HCT116 (cell line): Measurements from ENCODE around the gene GTF2IRD1. TPM values are rescaled to one million over a fixed set of nuclear protein-coding genes. Genes with fewer than 3 reads are reported as not detected.

Source experiments
- ATAC-seq: fragments of 200-7000 bp; cut with Tn5 transposase; 2 replicates; pipeline ENCODE4 v1.9.1; 2020; ENCODE audit warnings: mild to moderate bottlenecking, moderate library complexity
- BruUV-seq: library from RNA; stranded (reverse); fragments of 400-500 nt; replicated peaks from 2 replicates; lab custom pipeline; 2021; lab: Mats Ljungman, UMichigan
- CTCF ChIA-PET: fragments of 300-600 bp; sonication (Branson Sonifier 250); formaldehyde crosslinking; loops from one replicate; lab custom pipeline; 2021; ENCODE audit warnings: antibody characterized with exemption; lab: Charles Lee
- POLR2A ChIA-PET: fragments of 300-600, 350-600 bp; sonication (Branson Sonifier 250); formaldehyde crosslinking; loops from one replicate; lab custom pipeline; 2021; ENCODE audit warnings: antibody characterized with exemption; lab: Charles Lee
- RAD21 ChIA-PET, 2 experiments: fragments of 300-600 bp; sonication (Branson Sonifier 250); formaldehyde crosslinking; loops; one replicate each; lab custom pipeline; 2023; ENCODE audit warnings: low total read pairs in 2 of 2; ENCODE audit not compliant: uncharacterized antibody in 2 of 2, unreplicated experiment in 2 of 2, low non-redundant PET in 1 of 2; lab: Charles Lee
- DNase-seq: peaks from one replicate; pipeline ENCODE4 v3.0.0-alpha.2; 2010; ENCODE audit warnings: low read depth, low spot score
- H2AFZ ChIP-seq: fragments of 200-600 bp; shearing (Covaris generic), sonication (generic); 2 replicates; pipeline ENCODE4 v1.6.1; 2017; ENCODE audit warnings: low read depth, mixed run types, mixed read lengths, antibody characterized with exemption, low read length; ENCODE audit not compliant: poor library complexity, severe bottlenecking
- H3K27ac ChIP-seq: 2 replicates; pipeline ENCODE4 v1.5.1; 2012; ENCODE audit warnings: low read depth, low read length
- H3K27me3 ChIP-seq: fragments of 200-600 bp; sonication (generic); 2 replicates; pipeline ENCODE4 v1.6.1; 2016; ENCODE audit warnings: mixed run types, low read length, mixed read lengths; ENCODE audit not compliant: insufficient read depth
- H3K36me3 ChIP-seq, 2 experiments: fragments of 200-500 bp in 1 of 2; fragments of 200-600 bp in 1 of 2; sonication (Bioruptor generic) in 1 of 2; sonication (generic) in 1 of 2; 2 replicates each; pipeline versions ENCODE4 v1.5.1 to v1.6.1; 2014 to 2016; ENCODE audit warnings: low read length in 2 of 2, inconsistent platforms in 1 of 2, mixed read lengths in 1 of 2, mixed run types in 1 of 2; ENCODE audit not compliant: insufficient read depth in 2 of 2, control insufficient read depth in 1 of 2
- H3K4me1 ChIP-seq, 2 experiments: fragments of 200-600 bp in 1 of 2; sonication (generic) in 1 of 2; 2 replicates each; pipeline versions ENCODE4 v1.5.1 to v1.6.1; 2012 to 2017; ENCODE audit warnings: low read length in 2 of 2, inconsistent platforms in 1 of 2, mild to moderate bottlenecking in 1 of 2, mixed read lengths in 1 of 2, mixed run types in 1 of 2, moderate library complexity in 1 of 2; ENCODE audit not compliant: insufficient read depth in 2 of 2, control insufficient read depth in 1 of 2
- H3K4me2 ChIP-seq: fragments of 200-600 bp; sonication (generic); 2 replicates; pipeline ENCODE4 v1.6.1; 2017; ENCODE audit warnings: mixed run types, low read length, mixed read lengths
- H3K4me3 ChIP-seq, 2 experiments: fragments of 200-600 bp in 1 of 2; sonication (generic) in 1 of 2; replicated peaks in 1 of 2; 2 replicates each; pipeline ENCODE4 v1.5.1; 2011 to 2016; ENCODE audit warnings: low read length in 2 of 2, control low read depth in 1 of 2, low read depth in 1 of 2, mild to moderate bottlenecking in 1 of 2, mixed read lengths in 1 of 2, mixed run types in 1 of 2
- H3K79me2 ChIP-seq: fragments of 200-600 bp; sonication (generic); 2 replicates; pipeline ENCODE4 v1.6.1; 2017; ENCODE audit warnings: mild to moderate bottlenecking, mixed run types, low read length, moderate library complexity, mixed read lengths; ENCODE audit not compliant: insufficient read depth
- H3K9ac ChIP-seq: fragments of 200-600 bp; sonication (generic); 2 replicates; pipeline ENCODE4 v1.6.1; 2016; ENCODE audit warnings: low read length, mixed read lengths
- H3K9me2 ChIP-seq: fragments of 200-600 bp; sonication (generic), shearing (Covaris generic); 2 replicates; pipeline ENCODE4 v1.6.1; 2017; ENCODE audit warnings: mixed run types, mild to moderate bottlenecking, moderate library complexity; ENCODE audit not compliant: insufficient read depth
- H3K9me3 ChIP-seq, 2 experiments: fragments of 200-500 bp in 1 of 2; fragments of 200-600 bp in 1 of 2; sonication (Bioruptor generic) in 1 of 2; sonication (generic) in 1 of 2; 2 replicates each; pipeline ENCODE4 v1.6.1; 2014 to 2017; ENCODE audit warnings: low read length in 2 of 2, mixed read lengths in 2 of 2, inconsistent platforms in 1 of 2, low read depth in 1 of 2, mild to moderate bottlenecking in 1 of 2, mixed run types in 1 of 2, moderate library complexity in 1 of 2; ENCODE audit not compliant: control insufficient read depth in 1 of 2, insufficient read depth in 1 of 2
- H4K20me1 ChIP-seq: fragments of 200-600 bp; sonication (generic), shearing (Covaris generic); 2 replicates; pipeline ENCODE4 v1.6.1; 2017; ENCODE audit warnings: mixed run types, mild to moderate bottlenecking, moderate library complexity; ENCODE audit not compliant: insufficient read depth
- CTCF ChIP-seq, 3 experiments: fragments of 200-600 bp in 1 of 3; sonication (generic) in 1 of 3; IDR thresholded peaks in 2 of 3; conservative IDR thresholded peaks in 1 of 3; 2 replicates each; pipeline ENCODE4 v1.5.1; 2012 to 2017; ENCODE audit warnings: low read depth in 2 of 3, low read length in 2 of 3, antibody characterized with exemption in 1 of 3, borderline replicate concordance in 1 of 3, control low read depth in 1 of 3, mild to moderate bottlenecking in 1 of 3, mixed read lengths in 1 of 3, mixed run types in 1 of 3, moderate library complexity in 1 of 3; ENCODE audit not compliant: insufficient read depth in 1 of 3
- EZH2 ChIP-seq: fragments of 200-600 bp; sonication (generic); IDR thresholded peaks from 2 replicates; pipeline ENCODE4 v1.6.1; 2017; ENCODE audit warnings: antibody characterized with exemption, mixed run types
- SP1 ChIP-seq: IDR thresholded peaks from 2 replicates; pipeline ENCODE4 v1.6.1; 2012; ENCODE audit warnings: low read depth
- TCF7L2 ChIP-seq: IDR thresholded peaks from 2 replicates; pipeline ENCODE4 v1.7.0; 2011; ENCODE audit warnings: borderline replicate concordance, inconsistent platforms; ENCODE audit not compliant: insufficient read depth, insufficient read length; ENCODE audit errors: extremely low read depth
- YY1 ChIP-seq: IDR thresholded peaks from 2 replicates; pipeline ENCODE4 v1.6.1; 2011; ENCODE audit warnings: low read length, low read depth, moderate library complexity, mild to moderate bottlenecking; ENCODE audit not compliant: insufficient replicate concordance; ENCODE audit errors: extremely low read depth
- intact Hi-C: fragments of 100-400 bp; cut with micrococcal nuclease; formaldehyde crosslinking; loops from 2 replicates; pipeline ENCODE4 v1.10.0; 2022
- total RNA-seq: library from RNA; stranded (reverse); gene quantifications from one replicate; pipeline ENCODE4 v1.2.1, GENCODE V29; 2021; ENCODE audit not compliant: unreplicated experiment

Gene GTF2IRD1
- total RNA-seq, 1 experiment from 2014 or later: 34.5 TPM

- Histone ChIP-seq H3K4me1 (peaks cover 0 to 3% of the 10 kb centered on the region in 2 experiments; a peak in 1 of 4 replicates), H3K27me3 (no peaks in the 10 kb centered on the region), H3K27ac (no peak overlapping the region), H2AFZ (no peak overlapping the region), H3K4me3 (no peak overlapping the region), H3K79me2 (no peaks in the 10 kb centered on the region), H3K4me2 (no peak overlapping the region), H3K9me2 (no peaks in the 10 kb centered on the region), H3K36me3 (peaks cover 3 to 20% of the 10 kb centered on the region in 2 experiments; a peak in 2 of 4 replicates), H4K20me1 (no peaks in the 10 kb centered on the region), H3K9me3 (peaks cover 0 to 13% of the 10 kb centered on the region in 2 experiments; a peak in 1 of 4 replicates), H3K9ac (no peak overlapping the region)
- TF ChIP-seq CTCF (IDR thresholded peaks at IDR 0.05 in 2 of 3, conservative IDR thresholded peaks at IDR 0.05 in 1 of 3; ENCODE audit: borderline replicate concordance in 1 of 3, insufficient read depth in 1 of 3, low read depth in 2 of 3, low read length in 2 of 3): no peak
- TF ChIP-seq TCF7L2: no peak
- no peak for TF ChIP-seq YY1
- no TSS peak for BruUV-seq
- POLR2A ChIA-PET: no interaction called here
- intact Hi-C loops: no loop called here
- DNase-seq (no peak), ATAC-seq (no peak)
- RAD21 ChIA-PET: no interaction called here
- CTCF ChIA-PET: no interaction called here
These were observed 68.7 kb downstream of the GTF2IRD1 start for GRCh38 chr7:74522281-74522905.

- TF ChIP-seq SP1: no peak
- TF ChIP-seq EZH2: no peak
- Histone ChIP-seq H4K20me1 (no peaks in the 10 kb centered on the region), H3K9me2 (no peaks in the 10 kb centered on the region), H3K27me3 (no peaks in the 10 kb centered on the region), H3K4me2 (no peak overlapping the region), H3K27ac (no peak overlapping the region), H3K4me3 (no peak overlapping the region), H3K9me3 (peaks cover 0 to 13% of the 10 kb centered on the region in 2 experiments; a peak in 1 of 4 replicates), H3K79me2 (no peaks in the 10 kb centered on the region), H3K4me1 (peaks cover 0 to 3% of the 10 kb centered on the region in 2 experiments; a peak in 1 of 4 replicates), H2AFZ (no peak overlapping the region), H3K9ac (no peak overlapping the region), H3K36me3 (peaks cover 3 to 20% of the 10 kb centered on the region in 2 experiments; a peak in 2 of 4 replicates)
- BruUV-seq: no TSS peak
- RAD21 ChIA-PET: no interaction called here
- no peak for ATAC-seq
- CTCF ChIA-PET: no interaction called here
- intact Hi-C loops: no loop called here
- POLR2A ChIA-PET: no interaction called here
- no peak for DNase-seq
These were observed 69.3 kb downstream of the GTF2IRD1 start for GRCh38 chr7:74523015-74523414.
